CD4-positive, alpha-beta T cell treated with Interleukin-15 for 4 hours (primary cell): Measurements from ENCODE around the gene POR.
"Not testable (repeated sequence)": the region's sequence is repeated elsewhere in the genome, so short reads cannot be mapped to it uniquely, and the experiment has no call there.

ENCODE experiments used
- DNase-seq: peaks from one replicate; pipeline ENCODE4 v3.0.0-alpha.2; 2020; ENCODE audit warnings: low spot score

The POR gene

DNA sequence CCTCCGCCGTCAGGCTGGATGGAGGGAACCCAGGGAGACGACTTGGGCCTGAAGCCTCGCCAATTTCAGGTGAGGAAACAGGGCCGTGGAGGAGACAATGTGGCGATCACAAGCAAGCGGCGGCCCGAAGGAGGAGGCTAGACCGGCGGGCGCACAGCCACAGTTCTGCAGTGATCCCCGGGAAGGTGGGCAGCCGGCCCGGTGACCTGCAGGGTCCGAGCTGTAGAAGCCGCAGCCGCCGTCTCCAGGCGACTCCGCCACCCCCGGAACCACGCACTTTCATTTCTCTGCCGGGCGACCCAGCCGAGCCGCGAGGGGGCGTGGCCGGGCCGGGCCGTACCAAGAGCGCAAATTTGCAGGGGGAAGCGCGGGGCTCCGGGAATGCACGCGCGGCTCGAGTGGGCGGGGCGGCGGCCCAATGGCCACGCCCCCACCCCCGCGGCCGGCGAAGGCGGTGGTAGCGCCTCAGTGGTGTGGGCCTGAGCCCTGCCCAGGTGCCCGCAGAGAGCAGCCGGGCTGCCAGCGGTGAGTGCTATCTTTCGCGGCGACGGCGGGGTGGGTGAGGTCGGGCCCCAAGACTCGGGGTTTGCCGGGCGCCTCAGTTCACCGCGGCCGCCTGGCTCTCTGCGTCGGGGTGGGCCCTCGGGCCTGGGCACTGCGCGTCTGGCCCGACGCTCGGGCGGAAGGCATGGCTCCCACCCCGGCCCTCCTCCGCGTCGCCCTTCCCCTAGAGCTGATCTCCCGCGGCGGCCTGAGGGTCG is at the start of gene POR:
Gene POR, plus strand, starts transcription at position 501 of the 761 bp plus-strand sequence. CDS start 38,847 bp downstream, outside the sequence.
- peak; percentile 98 for DNase-seq

DNA sequence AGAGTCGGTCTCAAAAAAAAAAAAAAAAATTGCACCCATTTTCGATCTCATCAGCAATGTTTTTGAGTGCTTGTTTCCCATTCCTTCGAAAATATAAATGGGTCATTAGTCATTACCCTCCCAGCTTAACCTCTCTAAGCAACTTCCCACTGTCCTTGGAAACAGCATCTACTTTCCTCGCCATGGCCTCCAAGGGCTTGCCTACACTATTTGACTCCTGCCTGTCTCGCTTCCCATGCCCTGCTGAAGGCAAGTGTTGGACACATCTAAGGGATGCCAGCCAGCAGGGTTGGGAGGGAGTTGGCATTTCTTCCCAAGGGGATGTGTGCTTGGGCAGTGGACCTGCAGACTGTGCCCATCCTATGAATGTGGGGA is 48.9 kb upstream of the POR start:
- no peak for DNase-seq

DNA sequence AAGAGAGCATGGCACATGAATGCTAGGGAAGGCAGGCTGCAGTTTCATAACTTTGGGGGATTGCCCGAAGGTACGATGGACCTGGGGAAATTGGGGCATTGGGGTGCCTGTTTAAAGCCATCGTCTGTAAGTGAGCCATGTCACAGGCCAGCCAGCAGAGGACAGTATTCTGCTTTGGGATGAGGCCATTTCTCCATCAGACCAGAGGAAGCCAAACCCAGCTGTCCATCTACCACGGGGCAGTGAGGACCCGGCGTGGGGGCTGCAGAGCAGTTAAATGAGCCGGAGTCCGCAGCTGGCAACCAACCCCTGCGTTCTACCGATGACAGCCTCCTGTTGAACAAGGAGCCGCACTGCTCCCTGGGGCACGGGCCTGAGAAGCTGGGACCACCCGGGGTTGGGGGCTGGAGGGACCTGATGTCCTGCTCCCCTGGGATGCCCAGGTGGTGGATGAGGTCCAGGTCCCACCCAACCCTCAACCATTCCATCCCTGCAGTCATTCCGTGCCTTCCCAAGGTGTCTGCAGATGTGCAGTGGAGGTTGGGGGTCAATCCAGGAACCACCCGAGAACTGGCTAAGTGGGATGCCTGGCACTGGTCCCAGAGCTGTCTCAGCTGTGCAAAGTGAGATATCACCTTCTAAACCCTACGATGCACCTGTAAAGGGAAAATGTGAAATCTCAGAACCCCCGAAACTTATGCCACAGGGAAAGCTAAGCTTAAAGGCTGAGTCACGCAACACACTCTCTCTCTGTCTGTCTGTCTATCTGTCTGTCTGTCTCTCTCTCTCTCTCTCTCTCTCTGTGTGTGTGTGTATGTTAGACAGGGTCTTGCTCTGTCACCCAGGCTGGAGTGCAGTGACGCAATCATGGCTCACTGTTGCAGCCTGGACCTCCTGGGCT is 48.2 kb upstream of the POR start:
- peak; percentile 53 for DNase-seq

DNA sequence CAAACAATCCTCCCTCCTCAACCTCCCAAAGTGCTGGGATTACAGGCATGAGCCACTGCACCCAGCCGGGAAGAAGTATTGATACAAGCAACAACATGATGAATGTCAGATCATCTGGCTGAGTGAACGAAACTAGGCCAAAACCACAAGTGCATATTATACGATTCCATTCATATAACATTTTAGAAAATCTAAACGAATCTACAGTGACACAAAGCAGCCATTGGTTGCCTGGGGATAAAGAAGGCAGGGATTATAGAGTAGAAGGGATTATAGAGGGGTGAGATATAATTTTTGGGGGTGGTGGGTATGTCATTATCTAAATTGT is 47.6 kb upstream of the POR start:
- DNase-seq, result no peak

DNA sequence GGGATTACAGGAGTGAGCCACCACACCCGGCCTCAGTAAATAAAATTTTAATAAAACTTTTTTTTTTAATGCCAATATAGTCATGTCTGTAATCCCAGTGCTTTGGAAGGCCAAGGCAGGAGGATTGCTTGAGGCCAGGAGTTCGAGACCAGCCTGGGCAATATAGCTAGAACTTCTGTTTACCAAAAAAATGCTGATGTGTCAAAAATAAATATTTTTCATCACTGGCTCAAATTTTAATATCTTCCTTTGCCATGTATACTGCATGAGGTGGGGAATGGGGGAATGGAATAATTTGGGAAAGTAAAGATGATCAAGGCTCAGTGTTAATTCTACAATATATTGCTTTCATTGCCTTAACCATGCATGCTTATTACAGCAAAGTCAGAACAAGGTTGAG is 46.8 kb upstream of the POR start:
- DNase-seq, result no peak

DNA sequence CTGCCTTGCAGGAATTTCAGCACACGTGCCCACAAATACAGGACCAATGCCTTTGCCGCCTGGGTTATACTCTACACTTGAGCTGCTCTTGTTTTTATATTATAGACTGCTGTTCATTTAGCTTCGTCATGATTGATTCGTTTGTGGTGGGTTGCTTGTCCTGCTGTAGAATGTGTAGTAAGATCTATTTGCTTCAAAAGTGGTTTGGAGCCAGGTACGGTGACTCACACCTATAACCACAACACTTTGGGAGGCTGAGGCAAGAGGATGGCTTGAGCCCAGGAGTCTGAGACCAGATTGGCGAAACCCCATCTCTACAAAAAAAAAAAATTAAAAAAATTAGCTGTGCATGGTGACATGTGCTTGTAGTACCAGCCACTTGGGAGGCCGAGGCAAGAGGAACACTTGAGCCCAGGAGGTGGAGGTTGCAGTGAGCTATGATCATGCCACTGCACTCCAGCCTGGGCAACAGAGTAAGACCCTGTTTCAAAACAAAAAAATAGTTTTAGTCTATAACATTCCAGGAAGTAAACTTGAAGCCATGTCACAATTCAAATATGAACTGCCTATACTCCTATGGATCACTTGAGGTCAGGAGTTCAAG is 45.1 kb upstream of the POR start:
- DNase-seq, result no peak

DNA sequence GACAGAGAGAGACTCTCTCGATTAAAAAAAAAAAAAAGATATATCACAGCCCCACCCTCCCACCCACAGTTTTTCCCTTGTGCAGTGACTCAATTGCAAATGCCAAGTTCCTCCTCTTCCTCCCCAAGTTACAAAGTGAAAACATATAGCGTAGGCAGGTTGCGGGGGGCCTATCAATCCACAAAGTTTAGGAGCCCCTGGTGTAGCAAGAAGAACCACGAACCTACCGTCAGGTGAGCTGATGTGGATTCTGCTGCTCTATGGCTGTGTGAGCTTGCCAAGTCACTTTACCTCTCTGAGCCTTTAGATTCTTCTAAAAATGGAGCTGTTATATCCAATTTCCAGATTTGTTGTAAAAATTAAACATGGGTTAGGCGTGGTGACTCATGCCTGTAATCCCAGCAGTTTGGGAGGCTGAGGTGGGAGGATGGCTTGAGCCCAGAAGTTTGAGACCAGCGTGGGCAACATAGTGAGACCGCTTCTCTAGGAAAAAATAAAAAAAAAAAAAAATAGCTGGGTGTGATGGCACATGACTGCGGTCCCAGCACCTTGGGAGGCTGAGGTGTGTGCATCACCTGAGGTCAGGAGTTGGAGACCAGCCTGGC is 44.3 kb upstream of the POR start:
- DNase-seq, result no peak

DNA sequence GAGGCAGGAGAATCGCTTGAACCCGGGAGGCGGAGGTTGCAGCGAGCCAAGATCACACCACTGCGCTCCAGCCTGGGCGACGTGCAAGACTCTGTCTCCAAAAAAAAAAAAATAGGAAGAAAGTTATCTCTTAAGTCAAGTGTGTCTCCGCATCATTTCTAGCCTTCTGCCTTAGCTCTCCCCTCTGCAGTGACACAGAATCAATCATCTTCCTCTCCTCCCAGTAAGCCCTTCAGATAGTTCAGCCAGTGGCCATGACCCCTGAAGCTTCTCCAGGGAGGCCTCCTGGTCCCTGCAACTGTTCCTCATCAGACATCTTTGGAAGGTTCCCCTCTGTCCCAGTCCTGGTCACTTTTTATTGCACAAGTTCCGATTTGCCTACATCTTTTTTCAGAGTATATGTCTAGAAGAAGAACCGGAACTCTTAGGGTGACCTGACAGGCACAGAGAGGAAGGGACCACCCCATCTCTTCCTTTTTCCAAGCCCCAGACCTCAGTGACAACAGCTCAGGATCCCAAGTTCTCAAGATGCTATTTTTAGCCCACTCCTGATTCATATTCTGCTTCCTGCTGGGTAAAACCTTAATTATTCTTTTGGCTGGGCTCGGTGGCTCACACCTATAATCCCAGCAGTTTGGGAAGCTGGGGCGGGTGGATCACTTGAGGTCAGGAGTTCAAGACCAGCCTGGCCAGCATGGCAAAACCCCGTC is 42.7 kb upstream of the POR start:
- no peak for DNase-seq

DNA sequence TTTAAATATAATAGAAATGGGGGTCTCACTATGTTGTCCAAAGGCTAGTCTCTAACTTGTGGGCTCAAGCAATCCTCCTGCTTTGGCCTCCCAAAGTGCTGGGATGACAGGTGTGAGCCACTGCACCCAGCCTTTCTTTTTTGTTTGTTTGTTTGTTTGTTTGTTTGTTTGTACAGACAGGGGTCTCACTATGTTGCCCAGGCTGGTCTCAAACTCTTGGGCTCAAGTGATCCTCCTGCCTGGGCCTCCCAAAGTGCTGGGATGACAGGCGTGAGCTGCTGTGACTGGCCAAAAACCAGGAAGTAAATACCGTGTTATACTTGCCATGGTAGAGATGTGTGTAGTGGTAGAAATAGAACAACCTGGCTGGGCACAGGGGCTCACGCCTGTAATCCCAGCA is 40.8 kb upstream of the POR start:
- DNase-seq, result not testable (repeated sequence)

DNA sequence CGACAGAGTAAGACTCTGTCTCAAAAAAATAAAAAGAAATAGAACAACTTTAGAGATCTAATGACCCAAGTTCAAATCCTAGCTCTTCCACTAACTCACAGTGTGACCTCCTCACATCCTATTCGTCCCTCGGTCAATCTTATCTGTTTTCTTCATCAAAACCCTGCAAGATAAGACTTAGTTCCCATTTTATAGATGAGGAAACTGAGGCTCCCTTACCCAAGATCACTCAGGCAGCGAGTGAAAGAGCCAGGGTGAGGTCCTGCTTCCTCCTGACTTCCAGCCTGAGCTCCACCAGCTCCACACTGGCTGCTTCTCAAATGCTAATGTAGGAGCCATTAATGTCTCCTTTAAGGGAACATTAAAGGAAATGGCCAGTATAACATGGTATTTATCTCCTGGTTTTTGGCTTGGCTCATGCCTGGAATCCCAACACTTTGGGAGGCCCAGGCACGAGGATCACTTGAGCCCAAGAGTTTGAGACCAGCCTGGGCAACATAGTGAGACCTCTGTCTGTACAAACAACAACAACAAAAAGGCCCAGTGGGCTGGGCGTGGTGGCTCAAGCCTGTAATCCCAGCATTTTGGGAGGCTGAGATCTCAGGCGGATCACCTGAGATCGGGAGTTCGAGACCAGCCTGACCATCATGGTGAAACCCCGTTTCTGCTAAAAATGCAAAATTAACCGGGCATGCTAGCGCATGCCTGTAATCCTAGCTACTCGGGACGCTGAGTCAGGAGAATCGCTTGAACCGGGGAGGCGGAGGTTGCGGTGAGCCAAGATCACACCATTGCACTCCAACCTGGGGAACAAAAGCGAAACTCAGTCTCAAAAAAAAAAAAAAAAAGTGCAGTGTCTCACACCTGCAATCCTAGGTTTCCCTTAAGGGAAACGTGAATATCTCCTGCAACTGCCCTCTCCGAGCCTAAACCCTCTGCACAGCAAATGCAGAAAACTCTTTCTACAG is 39.6 kb upstream of the POR start:
- no peak for DNase-seq

DNA sequence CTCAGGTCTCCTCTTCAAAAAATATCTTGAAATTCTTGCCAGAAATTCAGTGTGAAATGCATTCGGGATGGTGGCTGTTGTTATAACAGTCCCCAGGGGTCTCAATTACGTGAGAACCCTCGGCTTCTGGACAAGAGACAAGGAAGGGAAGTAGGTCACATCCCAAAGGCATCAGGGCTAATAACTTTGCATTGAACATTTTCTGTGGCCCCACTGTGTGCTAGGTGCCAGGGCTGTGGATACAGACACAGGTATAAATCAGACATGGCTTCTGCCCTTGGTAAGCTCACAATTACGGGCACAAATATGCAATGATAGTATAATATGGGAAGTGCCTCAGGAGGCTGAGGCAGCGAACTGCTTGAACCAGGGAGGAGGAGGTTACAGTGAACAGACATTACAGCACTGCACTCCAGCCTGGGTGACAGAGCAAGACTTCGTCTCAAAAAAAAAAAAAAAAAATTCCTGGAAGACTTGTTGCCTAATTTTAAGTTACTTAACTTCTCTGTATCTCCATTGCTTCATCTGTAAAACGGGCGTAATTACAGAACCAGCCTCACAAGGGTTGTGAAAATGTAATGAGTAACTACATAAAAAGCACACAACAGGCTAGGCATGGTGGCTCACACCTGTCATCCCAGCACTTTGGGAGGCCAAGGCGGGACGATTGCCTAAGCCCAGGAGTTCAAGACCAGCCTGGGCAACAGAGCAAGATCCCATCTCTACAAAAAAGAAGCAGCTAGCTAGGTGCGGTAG is 38.7 kb upstream of the POR start:
- no peak for DNase-seq

DNA sequence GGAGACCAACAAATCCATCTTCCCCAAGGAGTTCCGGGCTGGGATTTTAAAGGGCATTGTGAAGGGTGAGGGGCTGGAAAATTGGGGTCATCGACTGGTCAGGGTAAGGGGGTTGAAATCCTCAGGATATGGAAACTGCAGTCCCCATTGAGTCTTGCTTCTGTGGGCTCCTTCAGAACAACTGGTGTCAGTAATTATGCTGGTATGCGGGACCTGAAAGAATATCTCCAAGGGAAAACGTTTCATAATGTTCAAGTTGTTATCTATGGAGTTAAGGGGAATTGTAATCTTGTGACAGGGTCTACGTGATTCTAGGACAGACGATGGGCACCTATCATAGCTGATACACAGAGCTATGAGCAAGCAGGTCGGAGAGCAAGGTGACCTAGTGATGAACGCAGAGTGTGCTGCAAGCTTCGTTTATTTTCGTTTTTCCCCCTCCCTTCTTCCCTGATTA is 36.6 kb upstream of the POR start:
- DNase-seq, result no peak

DNA sequence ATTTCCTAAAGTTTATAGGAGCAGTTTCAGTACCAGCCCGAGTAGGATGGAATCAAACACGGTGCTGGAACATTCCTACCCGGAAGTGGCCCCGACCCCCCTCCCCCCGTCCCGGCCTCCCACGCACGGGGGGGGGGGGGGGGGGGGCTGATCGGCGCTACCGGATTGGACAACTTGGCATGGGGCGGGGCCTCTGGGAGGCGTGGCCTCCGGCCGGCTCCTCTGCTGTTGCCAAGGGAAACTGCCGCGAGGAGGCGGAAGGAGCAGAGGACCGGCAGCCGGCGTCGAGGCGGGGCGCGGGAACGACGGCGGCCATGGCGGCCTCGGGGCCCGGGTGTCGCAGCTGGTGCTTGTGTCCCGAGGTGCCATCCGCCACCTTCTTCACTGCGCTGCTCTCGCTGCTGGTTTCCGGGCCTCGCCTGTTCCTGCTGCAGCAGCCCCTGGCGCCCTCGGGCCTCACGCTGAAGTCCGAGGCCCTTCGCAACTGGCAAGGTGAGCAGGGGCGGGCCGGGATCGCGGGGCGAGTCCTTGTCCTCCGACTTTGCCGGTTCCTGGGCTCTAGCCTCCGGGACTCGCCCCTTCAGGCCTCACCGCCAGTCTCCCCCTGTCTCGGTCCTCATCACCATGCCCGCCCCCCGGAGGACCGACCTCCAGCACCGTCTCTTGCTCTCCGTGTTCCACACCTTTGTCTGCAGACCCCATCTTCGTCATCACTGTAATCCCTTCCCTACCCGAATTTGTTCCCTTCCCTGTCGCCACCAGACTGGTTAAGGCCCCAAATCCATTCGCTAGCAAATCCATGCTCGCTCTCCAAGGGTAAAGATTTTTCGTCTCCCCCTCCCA is 36.0 kb upstream of the POR start, which contains the start of gene RHBDD2:
Gene RHBDD2, plus strand, starts transcription at position 266 of the 843 bp plus-strand sequence. Its CDS starts 49 bp downstream, at position 315.
- DNase-seq, result peak; percentile 97

DNA sequence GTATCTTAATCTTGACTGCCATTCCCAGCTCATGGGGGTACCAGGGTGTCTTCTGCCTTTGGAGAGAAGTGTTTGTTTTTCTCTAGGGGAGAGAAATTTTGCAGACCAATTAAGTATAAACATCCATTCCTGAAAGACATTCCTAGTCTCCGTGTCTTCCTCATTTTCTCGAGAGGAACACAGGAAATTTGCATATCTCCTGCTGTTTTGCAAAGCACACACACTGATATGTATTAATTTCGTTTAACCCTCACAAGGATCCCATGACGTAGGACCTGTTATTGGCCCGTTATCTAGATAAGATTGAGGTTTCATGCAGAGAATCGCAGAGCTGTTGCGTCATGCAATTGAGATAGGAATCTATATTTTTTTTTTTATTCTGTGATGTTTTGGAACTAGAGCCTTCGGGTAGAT is 35.2 kb upstream of the POR start:
- peak; percentile 45 for DNase-seq

DNA sequence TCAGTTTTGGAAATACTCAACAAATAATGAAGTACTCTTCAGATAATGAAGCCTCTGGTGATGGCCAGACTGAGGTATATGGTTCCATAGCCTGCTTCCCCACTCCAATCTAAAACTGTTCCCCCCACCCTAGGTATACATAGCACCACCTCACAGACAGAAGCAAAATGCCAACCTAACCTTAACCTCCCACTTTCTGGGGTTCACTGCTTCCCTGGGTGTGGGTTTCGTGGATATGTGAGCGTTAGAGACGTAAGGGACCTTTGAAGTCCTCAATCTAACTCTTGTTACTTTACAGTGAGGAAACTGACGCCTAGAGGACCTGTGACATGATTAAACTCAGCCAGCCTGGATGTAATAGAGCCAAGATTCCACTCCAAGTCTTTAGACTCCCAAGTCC is 34.7 kb upstream of the POR start:
- DNase-seq, result no peak

DNA sequence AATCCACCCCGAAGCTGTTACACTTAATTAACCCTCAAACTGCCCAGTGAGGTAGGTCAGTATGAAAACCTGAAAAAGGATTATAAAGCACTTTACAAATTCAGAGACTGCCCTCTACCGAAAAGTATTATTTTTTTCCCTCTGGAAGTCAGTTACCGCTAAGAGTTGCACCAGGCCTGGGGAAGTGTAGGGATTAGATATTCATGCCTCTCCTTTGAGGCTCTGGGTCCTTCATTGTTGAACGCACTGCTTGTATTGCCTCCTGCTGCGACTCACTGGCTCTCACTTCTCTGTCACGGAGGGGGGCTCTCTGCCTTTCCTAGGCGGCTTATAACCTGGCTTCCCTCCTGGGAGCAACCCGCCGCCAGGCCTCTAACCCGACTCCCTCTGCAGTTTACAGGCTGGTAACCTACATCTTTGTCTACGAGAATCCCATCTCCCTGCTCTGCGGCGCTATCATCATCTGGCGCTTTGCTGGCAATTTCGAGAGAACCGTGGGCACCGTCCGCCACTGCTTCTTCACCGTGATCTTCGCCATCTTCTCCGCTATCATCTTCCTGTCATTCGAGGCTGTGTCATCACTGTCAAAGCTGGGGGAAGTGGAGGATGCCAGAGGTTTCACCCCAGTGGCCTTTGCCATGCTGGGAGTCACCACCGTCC is 33.4 kb upstream of the POR start:
- DNase-seq, result no peak

DNA sequence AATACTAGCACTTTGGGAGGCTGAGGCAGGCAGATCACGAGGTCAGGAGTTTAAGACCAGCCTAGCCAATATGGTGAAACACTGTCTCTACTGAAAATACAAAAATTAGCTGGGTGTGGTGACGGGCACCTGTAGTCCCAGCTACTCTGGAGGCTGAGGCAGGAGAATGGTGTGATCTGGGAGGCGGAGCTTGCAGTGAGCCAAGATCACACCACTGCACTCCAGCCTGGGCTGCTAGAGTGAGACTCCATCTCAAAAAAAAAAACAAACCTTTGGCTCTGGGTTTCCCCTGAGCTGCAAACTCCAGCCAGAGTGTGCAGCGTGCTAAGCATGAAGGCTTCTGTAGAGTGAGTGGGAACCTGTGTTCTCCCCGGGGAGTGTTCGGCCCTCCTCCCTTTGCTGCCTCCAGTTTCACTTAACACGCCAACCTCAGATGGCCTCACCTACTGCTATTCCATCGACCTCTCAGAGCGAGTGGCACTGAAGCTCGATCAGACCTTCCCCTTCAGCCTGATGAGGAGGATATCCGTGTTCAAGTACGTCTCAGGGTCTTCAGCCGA is 31.6 kb upstream of the POR start:
- not testable (repeated sequence) for DNase-seq

DNA sequence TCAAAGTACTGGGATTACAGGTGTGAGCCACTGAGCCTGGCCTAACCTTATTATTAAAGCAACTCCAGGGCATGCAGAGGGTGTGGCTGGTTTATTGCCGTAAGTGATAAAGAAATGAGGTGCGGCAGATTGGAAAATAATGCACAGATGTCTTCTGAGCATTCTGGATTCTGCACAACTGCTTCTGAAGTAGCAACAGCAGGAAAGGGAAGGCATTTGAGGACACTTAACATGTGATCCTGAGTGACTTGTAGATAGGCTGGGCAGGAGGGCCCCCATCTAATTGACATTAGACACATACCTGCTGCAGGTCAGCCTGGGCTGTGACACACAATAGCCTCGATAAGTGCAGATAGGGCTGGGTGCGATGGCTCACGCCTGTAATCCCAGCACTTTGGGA is 30.5 kb upstream of the POR start:
- no peak for DNase-seq
